ENCODE results near the gene WNK1.

GRCh38 chr12:915090-915489 lies 162.7 kb downstream of the WNK1 start:
- TF ChIP-seq CTCF (IDR thresholded peaks at IDR 0.05; ENCODE audit: poor library complexity, severe bottlenecking) (no peak), SMC3 (conservative IDR thresholded peaks at IDR 0.05; ENCODE audit: poor library complexity) (no peak), MXI1 (conservative IDR thresholded peaks at IDR 0.05; ENCODE audit: poor library complexity, severe bottlenecking) (no peak), EZH2 (IDR thresholded peaks at IDR 0.05; ENCODE audit: borderline replicate concordance, insufficient read depth, low read length, poor library complexity, severe bottlenecking) (no peak)
